Neutrophil (primary cell): ENCODE measurements around the gene RIMBP2.

ENCODE experiments used
- H3K27ac ChIP-seq: fragments of 200-600 bp; sonication (generic); 2 replicates; pipeline ENCODE4 v1.5.1; 2016; ENCODE audit warnings: mild to moderate bottlenecking, moderate library complexity
- H3K27me3 ChIP-seq: fragments of 200-600 bp; sonication (generic); 2 replicates; pipeline ENCODE4 v1.6.0; 2016; ENCODE audit warnings: mild to moderate bottlenecking
- H3K36me3 ChIP-seq: fragments of 200-600 bp; sonication (generic); 2 replicates; pipeline ENCODE4 v1.5.1; 2017
- H3K4me1 ChIP-seq, 2 experiments: fragments of 200-600 bp in 1 of 2; sonication (generic) in 1 of 2; 1 replicate in 1 of 2; 2 replicates in 1 of 2; pipeline versions ENCODE4 v1.5.1 to v1.6.1; 2013 to 2016; ENCODE audit warnings: low read depth in 1 of 2, low read length in 1 of 2, mild to moderate bottlenecking in 1 of 2, moderate library complexity in 1 of 2; ENCODE audit not compliant: control insufficient read depth in 1 of 2, insufficient read depth in 1 of 2
- H3K4me3 ChIP-seq, 2 experiments: fragments of 200-600 bp in 1 of 2; sonication (generic) in 1 of 2; 1 replicate in 1 of 2; 2 replicates in 1 of 2; pipeline ENCODE4 v1.5.1; 2013 to 2016; ENCODE audit warnings: low read depth in 1 of 2, low read length in 1 of 2, mild to moderate bottlenecking in 1 of 2, moderate library complexity in 1 of 2
- H3K9me3 ChIP-seq: fragments of 200-600 bp; sonication (generic); 2 replicates; pipeline ENCODE4 v1.5.1; 2016
- TF ChIP-seq, protein P1 (sequence below): fragments of 200-600 bp; sonication (generic); IDR thresholded peaks from 2 replicates; pipeline ENCODE4 v1.5.1; 2016; ENCODE audit warnings: antibody characterized with exemption

Gene RIMBP2

GRCh38 chr12:130477266-130477665 lies 238.8 kb downstream of the RIMBP2 start:
- H3K4me1 ChIP-seq, result no peaks in the 10 kb centered on the region
- H3K4me3 ChIP-seq, result no peak overlapping the region
- H3K27me3 ChIP-seq, result peaks cover 12% of the 10 kb centered on the region
- H3K36me3 ChIP-seq, result no peaks in the 10 kb centered on the region
- H3K27ac ChIP-seq, result no peak overlapping the region
- TF ChIP-seq, protein P1, sequence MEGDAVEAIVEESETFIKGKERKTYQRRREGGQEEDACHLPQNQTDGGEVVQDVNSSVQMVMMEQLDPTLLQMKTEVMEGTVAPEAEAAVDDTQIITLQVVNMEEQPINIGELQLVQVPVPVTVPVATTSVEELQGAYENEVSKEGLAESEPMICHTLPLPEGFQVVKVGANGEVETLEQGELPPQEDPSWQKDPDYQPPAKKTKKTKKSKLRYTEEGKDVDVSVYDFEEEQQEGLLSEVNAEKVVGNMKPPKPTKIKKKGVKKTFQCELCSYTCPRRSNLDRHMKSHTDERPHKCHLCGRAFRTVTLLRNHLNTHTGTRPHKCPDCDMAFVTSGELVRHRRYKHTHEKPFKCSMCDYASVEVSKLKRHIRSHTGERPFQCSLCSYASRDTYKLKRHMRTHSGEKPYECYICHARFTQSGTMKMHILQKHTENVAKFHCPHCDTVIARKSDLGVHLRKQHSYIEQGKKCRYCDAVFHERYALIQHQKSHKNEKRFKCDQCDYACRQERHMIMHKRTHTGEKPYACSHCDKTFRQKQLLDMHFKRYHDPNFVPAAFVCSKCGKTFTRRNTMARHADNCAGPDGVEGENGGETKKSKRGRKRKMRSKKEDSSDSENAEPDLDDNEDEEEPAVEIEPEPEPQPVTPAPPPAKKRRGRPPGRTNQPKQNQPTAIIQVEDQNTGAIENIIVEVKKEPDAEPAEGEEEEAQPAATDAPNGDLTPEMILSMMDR, result no peak
- no peaks in the 10 kb centered on the region for H3K9me3 ChIP-seq

DNA sequence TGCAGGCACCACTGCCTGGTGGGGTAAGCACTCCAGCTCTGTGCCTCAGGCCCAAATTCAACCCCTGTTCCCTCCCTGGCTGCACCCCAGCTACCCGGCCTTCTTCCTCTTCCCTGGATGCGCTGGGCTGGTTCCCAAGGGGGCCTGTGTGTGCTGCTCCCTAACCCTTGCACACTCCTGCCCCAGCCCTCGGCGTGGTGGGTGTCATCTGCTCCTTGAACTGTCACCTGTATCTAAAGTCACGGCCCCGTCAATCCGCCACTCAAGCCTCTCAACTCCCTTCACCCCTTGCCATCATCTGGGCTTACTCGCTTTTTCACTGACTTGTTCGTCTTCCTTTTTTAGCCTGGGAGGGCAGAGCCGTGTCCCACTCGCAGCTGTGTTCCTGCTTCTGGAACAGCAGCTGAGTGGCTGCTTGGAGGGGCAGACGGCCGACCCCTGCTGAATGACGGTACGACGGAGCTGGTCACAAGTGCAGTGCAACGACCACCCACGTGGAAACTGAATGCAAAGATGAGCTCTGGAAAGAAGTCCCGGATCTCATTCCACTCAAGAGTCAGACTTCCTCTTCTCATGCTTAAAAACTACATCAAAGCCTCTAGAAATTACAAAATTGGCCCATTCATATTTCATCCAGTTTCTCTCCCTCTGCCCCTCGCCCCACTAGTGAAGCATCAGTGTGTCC lies 239.5 kb downstream of the RIMBP2 start:
- Histone ChIP-seq H3K36me3 (no peaks in the 10 kb centered on the region), H3K4me3 (no peak overlapping the region), H3K4me1 (no peaks in the 10 kb centered on the region), H3K9me3 (no peaks in the 10 kb centered on the region), H3K27ac (no peak overlapping the region), H3K27me3 (peaks cover 12% of the 10 kb centered on the region)
- TF ChIP-seq, protein P1, result no peak

GRCh38 chr12:130474599-130475269 lies 241.4 kb downstream of the RIMBP2 start:
- H3K9me3 ChIP-seq, result no peaks in the 10 kb centered on the region
- no peaks in the 10 kb centered on the region for H3K27me3 ChIP-seq
- TF ChIP-seq, protein P1, result no peak
- no peaks in the 10 kb centered on the region for H3K36me3 ChIP-seq
- H3K4me3 ChIP-seq, result no peak overlapping the region
- H3K4me1 ChIP-seq, result no peaks in the 10 kb centered on the region
- no peak overlapping the region for H3K27ac ChIP-seq

DNA sequence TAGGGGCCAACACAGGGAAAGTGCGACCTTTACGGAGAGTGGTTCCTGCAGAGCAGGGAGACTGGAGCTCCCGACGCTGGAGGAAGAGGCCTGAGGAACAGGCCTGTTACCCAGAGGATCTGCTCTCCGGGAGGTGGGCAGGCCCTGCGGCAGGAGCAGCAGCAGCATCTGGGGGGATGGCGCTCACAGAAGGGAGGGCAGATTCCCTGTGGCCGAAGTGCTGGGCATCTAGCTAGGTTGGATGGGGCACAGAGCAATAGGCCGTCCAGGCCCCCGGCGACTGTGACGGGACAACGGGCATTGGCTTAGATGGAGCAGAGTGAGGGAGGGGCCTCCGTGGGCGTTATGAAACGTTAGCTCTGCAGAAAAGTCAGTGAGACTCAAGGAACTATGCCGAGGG lies 242.8 kb downstream of the RIMBP2 start:
- Histone ChIP-seq H3K4me1 (no peaks in the 10 kb centered on the region), H3K9me3 (no peaks in the 10 kb centered on the region), H3K36me3 (no peaks in the 10 kb centered on the region), H3K27me3 (no peaks in the 10 kb centered on the region), H3K27ac (no peak overlapping the region), H3K4me3 (no peak overlapping the region)
- TF ChIP-seq, protein P1, result no peak

DNA sequence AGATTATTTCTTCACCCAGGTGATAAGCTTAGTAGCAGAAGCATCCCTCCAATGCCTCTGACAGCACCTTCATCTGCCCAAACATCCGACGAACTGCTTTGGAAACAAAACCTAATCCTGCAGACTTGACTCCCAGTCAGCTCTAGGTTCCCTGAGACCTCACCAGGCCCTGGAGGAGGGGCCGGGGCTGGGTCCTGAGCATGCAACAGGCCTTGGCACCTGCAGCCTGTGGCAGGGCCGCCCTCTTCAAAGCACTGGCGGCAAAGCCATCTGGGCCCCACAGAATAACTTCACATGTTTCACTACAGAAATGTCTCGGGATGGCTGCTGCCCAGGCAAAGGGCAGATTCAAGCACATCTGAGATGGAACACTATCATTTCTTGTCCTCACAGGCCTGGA lies 245.1 kb downstream of the RIMBP2 start:
- Histone ChIP-seq H3K9me3 (no peaks in the 10 kb centered on the region), H3K27me3 (no peaks in the 10 kb centered on the region), H3K27ac (no peak overlapping the region)

More for the DNA sequence above, 245.1 kb downstream of the RIMBP2 start:
- H3K36me3 ChIP-seq, result no peaks in the 10 kb centered on the region
- no peak overlapping the region for H3K4me3 ChIP-seq
- no peaks in the 10 kb centered on the region for H3K4me1 ChIP-seq
- TF ChIP-seq, protein P1, result no peak
